ENCODE measurements around the gene KLRD1. TPM values are rescaled to one million over a fixed set of nuclear protein-coding genes. Genes with fewer than 3 reads are reported as not detected.
"Not testable (repeated sequence)": the region's sequence is repeated elsewhere in the genome, so short reads cannot be mapped to it uniquely, and the experiment has no call there.

The KLRD1 gene
- polyA plus RNA-seq, 2 donors = 0.16 to 0.46 TPM

DNA sequence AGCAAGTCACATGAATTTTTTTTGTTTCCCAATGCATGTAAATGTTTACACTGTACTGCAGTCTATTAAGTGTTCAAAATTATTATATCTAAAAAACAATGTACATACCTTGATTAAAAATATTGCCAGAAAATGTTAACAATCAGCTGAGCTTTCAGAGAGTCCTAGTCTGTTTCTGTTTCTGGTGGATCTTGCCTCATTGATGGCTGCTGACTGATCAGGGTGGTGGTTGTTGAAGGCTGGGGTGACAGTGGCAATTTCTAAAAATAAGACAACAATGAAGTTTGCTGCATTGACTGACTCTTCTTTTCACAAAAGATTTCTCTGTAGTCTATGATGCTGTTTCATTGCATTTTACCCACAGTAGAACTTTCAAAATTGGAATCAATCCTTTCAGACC, 16.6 kb upstream of the KLRD1 start:
- H3K27ac ChIP-seq (ENCODE audit: low read depth in 2 of 2, low read length in 1 of 2) = no peak overlapping the region

DNA sequence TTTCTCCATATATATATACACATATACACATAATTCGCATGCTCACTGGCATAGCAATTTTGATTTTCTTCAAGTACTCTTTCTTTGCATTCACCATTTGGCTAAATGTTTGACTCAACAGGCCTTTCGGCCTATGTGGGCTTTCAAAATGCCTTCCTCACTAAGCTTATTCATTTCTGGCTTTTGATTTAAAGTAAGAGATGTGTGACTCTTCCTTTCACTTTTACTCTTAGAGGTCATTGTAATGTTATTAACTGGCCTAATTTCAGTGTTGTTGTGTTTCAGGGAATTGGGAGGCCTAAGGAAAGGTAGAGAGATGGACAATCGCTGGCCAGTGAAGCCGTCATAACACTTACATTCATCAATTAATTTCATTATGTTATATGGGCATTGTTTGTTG, 14.5 kb upstream of the KLRD1 start:
- H3K36me3 ChIP-seq (ENCODE audit: control insufficient read depth in 2 of 2, insufficient read depth in 2 of 2, low read length in 1 of 2) = no peaks in the 10 kb centered on the region
- no peaks in the 10 kb centered on the region for H3K9me3 ChIP-seq (ENCODE audit: control insufficient read depth in 2 of 2, insufficient read depth in 1 of 2, low read depth in 1 of 2, low read length in 1 of 2)
- no peak overlapping the region for H3K4me3 ChIP-seq (ENCODE audit: low read depth in 1 of 2, low read length in 2 of 2)
- WGBS, 2 donors = 80 to 91% methylated on average over 4 of the region's 4 CpGs
- H3K27ac ChIP-seq (ENCODE audit: low read depth in 2 of 2, low read length in 1 of 2) = no peak overlapping the region
- no peaks in the 10 kb centered on the region for H3K4me1 ChIP-seq (ENCODE audit: control insufficient read depth in 2 of 2, insufficient read depth in 2 of 2, low read length in 1 of 2)
- H3K27me3 ChIP-seq (ENCODE audit: control insufficient read depth in 1 of 2, insufficient read depth in 2 of 2, low read length in 2 of 2) = no peaks in the 10 kb centered on the region

More for the DNA sequence above, 16.6 kb upstream of the KLRD1 start:
- Histone ChIP-seq H3K9me3 (ENCODE audit: control insufficient read depth in 2 of 2, insufficient read depth in 1 of 2, low read depth in 1 of 2, low read length in 1 of 2) (no peaks in the 10 kb centered on the region), H3K4me3 (ENCODE audit: low read depth in 1 of 2, low read length in 2 of 2) (no peak overlapping the region), H3K36me3 (ENCODE audit: control insufficient read depth in 2 of 2, insufficient read depth in 2 of 2, low read length in 1 of 2) (no peaks in the 10 kb centered on the region), H3K4me1 (ENCODE audit: control insufficient read depth in 2 of 2, insufficient read depth in 2 of 2, low read length in 1 of 2) (no peaks in the 10 kb centered on the region), H3K27me3 (ENCODE audit: control insufficient read depth in 1 of 2, insufficient read depth in 2 of 2, low read length in 2 of 2) (no peaks in the 10 kb centered on the region)

DNA sequence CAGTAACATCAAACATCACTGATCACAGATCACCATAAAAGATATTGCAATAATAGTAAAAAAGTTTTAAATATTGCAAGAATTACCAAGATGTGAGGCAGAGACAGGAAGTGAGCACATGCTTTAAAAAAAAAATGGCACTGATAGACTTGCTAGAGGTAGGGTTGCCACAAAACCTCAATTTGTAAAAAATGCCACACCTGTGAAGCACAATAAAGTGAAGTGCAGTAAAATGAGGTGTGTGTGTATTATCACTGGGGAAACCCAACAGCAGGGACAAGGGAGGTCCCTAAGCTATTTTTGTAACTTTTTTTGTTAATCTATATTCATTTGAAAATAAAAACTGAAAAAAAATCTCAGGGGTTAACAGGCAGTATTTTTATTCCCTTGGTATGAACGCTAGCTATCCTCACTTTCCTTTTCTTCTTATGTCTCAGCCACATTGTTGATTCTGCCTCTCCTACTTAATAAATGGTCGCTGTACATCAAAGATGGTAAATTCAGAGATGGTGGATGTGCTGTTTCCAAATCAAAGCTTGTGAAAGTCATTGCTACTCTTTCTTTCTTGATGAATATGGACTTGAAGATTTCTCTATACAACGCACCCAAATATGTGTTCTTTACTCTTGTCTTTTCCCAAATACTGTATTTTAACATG, 14.0 kb upstream of the KLRD1 start:
- Histone ChIP-seq H3K27me3 (ENCODE audit: control insufficient read depth in 1 of 2, insufficient read depth in 2 of 2, low read length in 2 of 2) (no peaks in the 10 kb centered on the region), H3K27ac (ENCODE audit: low read depth in 2 of 2, low read length in 1 of 2) (no peak overlapping the region), H3K4me1 (ENCODE audit: control insufficient read depth in 2 of 2, insufficient read depth in 2 of 2, low read length in 1 of 2) (no peaks in the 10 kb centered on the region), H3K4me3 (ENCODE audit: low read depth in 1 of 2, low read length in 2 of 2) (no peak overlapping the region), H3K9me3 (ENCODE audit: control insufficient read depth in 2 of 2, insufficient read depth in 1 of 2, low read depth in 1 of 2, low read length in 1 of 2) (no peaks in the 10 kb centered on the region), H3K36me3 (ENCODE audit: control insufficient read depth in 2 of 2, insufficient read depth in 2 of 2, low read length in 1 of 2) (no peaks in the 10 kb centered on the region)
- WGBS, 2 donors = 73 to 74% methylated on average over 3 of the region's 3 CpGs

GRCh38 chr12:10301103-10301502, 6.6 kb upstream of the KLRD1 start:
- H3K4me3 ChIP-seq (ENCODE audit: low read depth in 1 of 2, low read length in 2 of 2) = no peak overlapping the region
- 73 to 75% methylated on average over 1 of the region's 1 CpG for WGBS, 2 donors
- no peak overlapping the region for H3K27ac ChIP-seq (ENCODE audit: low read depth in 2 of 2, low read length in 1 of 2)
- no peaks in the 10 kb centered on the region for H3K27me3 ChIP-seq (ENCODE audit: control insufficient read depth in 1 of 2, insufficient read depth in 2 of 2, low read length in 2 of 2)
- no peaks in the 10 kb centered on the region for H3K9me3 ChIP-seq (ENCODE audit: control insufficient read depth in 2 of 2, insufficient read depth in 1 of 2, low read depth in 1 of 2, low read length in 1 of 2)
- no peaks in the 10 kb centered on the region for H3K4me1 ChIP-seq (ENCODE audit: control insufficient read depth in 2 of 2, insufficient read depth in 2 of 2, low read length in 1 of 2)
- no peaks in the 10 kb centered on the region for H3K36me3 ChIP-seq (ENCODE audit: control insufficient read depth in 2 of 2, insufficient read depth in 2 of 2, low read length in 1 of 2)

- WGBS, 2 donors = 77 to 83% methylated on average over 3 of the region's 3 CpGs
- H3K4me1 ChIP-seq (ENCODE audit: control insufficient read depth in 2 of 2, insufficient read depth in 2 of 2, low read length in 1 of 2) = no peaks in the 10 kb centered on the region
- no peaks in the 10 kb centered on the region for H3K9me3 ChIP-seq (ENCODE audit: control insufficient read depth in 2 of 2, insufficient read depth in 1 of 2, low read depth in 1 of 2, low read length in 1 of 2)
- H3K4me3 ChIP-seq (ENCODE audit: low read depth in 1 of 2, low read length in 2 of 2) = no peak overlapping the region
- no peaks in the 10 kb centered on the region for H3K36me3 ChIP-seq (ENCODE audit: control insufficient read depth in 2 of 2, insufficient read depth in 2 of 2, low read length in 1 of 2)
- no peak overlapping the region for H3K27ac ChIP-seq (ENCODE audit: low read depth in 2 of 2, low read length in 1 of 2)
- H3K27me3 ChIP-seq (ENCODE audit: control insufficient read depth in 1 of 2, insufficient read depth in 2 of 2, low read length in 2 of 2) = no peaks in the 10 kb centered on the region
Observed at GRCh38 chr12:10304161-10304574, 3.5 kb upstream of the KLRD1 start.

DNA sequence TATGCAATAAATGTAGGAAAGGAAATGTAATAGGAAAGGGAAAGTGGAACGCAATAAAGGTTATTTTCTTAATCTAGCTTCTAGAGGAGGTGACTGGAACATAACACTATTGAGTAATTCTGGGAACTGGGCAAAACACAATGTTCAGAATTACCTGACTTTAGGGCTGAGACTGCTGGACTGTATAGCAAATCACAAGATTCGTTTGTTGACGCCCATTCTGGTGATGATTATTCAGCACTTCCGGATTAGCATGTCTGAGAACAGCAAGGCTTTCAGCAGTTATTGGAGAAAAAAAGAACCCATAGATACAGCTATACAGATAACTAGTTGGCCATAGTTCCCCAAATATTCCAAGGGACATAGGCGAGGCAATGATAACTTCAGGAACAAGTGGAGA, 2.3 kb upstream of the KLRD1 start:
- H3K4me1 ChIP-seq (ENCODE audit: control insufficient read depth in 2 of 2, insufficient read depth in 2 of 2, low read length in 1 of 2) = no peaks in the 10 kb centered on the region
- no peak overlapping the region for H3K27ac ChIP-seq (ENCODE audit: low read depth in 2 of 2, low read length in 1 of 2)
- H3K9me3 ChIP-seq (ENCODE audit: control insufficient read depth in 2 of 2, insufficient read depth in 1 of 2, low read depth in 1 of 2, low read length in 1 of 2) = no peaks in the 10 kb centered on the region
- 83 to 85% methylated on average over 5 of the region's 5 CpGs for WGBS, 2 donors
- no peaks in the 10 kb centered on the region for H3K27me3 ChIP-seq (ENCODE audit: control insufficient read depth in 1 of 2, insufficient read depth in 2 of 2, low read length in 2 of 2)
- no peaks in the 10 kb centered on the region for H3K36me3 ChIP-seq (ENCODE audit: control insufficient read depth in 2 of 2, insufficient read depth in 2 of 2, low read length in 1 of 2)
- H3K4me3 ChIP-seq (ENCODE audit: low read depth in 1 of 2, low read length in 2 of 2) = no peak overlapping the region

DNA sequence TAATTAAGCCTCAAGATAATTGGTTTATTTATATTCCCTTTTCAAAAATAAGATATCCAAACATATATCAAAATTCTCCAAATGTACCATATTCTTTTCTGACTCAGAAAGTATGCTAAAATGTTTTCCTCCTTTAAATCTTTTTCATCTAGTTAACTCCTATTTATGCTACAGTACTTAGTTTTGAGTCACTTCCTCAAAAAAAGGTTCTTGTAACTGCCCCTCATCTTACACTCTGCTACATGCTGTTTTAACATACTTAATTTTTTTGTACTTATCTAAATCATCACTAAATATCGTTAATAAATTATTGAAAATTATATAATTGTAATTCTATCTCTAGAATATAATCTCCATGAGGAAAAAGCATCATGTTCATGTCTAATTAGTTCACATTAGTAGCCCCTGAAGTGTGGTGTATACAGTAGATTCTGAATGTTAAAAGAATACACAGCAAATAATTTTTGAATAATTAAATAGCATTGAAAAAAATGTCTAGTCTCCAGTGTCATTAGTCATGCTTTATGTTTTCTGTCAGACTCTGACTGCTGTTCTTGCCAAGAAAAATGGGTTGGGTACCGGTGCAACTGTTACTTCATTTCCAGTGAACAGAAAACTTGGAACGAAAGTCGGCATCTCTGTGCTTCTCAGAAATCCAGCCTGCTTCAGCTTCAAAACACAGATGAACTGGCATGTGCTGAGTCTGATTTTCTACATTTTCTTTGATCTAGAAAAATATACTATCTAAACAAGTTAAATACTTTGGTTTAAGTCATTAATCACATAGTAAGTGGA, 3.5 kb downstream of the KLRD1 start:
- WGBS, 2 donors = 38 to 42% methylated on average over 4 of the region's 4 CpGs
- H3K27ac ChIP-seq (ENCODE audit: low read depth in 2 of 2, low read length in 1 of 2) = no peak overlapping the region
- no peaks in the 10 kb centered on the region for H3K9me3 ChIP-seq (ENCODE audit: control insufficient read depth in 2 of 2, insufficient read depth in 1 of 2, low read depth in 1 of 2, low read length in 1 of 2)
- H3K36me3 ChIP-seq (ENCODE audit: control insufficient read depth in 2 of 2, insufficient read depth in 2 of 2, low read length in 1 of 2) = no peaks in the 10 kb centered on the region
- no peak overlapping the region for H3K4me3 ChIP-seq (ENCODE audit: low read depth in 1 of 2, low read length in 2 of 2)
- no peaks in the 10 kb centered on the region for H3K4me1 ChIP-seq (ENCODE audit: control insufficient read depth in 2 of 2, insufficient read depth in 2 of 2, low read length in 1 of 2)
- no peaks in the 10 kb centered on the region for H3K27me3 ChIP-seq (ENCODE audit: control insufficient read depth in 1 of 2, insufficient read depth in 2 of 2, low read length in 2 of 2)

DNA sequence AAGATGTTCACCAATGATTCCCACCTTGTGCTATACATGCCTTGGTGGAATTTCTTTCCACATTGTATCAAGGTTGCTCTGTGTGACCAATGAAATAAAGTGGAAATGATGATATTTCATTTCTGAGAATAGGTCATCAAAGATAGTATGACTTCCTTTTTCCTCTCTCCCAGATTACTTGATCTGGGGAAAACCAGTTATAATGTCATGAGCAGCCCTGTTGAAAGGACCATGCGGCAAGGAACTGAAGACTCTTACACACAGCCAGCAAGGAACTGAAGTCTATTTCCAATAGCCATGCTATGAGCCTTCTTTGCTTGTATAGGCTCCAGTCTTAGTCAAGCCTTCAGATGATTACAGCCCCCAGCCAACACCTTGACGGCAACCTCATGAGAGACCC, 11.7 kb downstream of the KLRD1 start:
- Histone ChIP-seq H3K4me3 (ENCODE audit: low read depth in 1 of 2, low read length in 2 of 2) (no peak overlapping the region), H3K36me3 (ENCODE audit: control insufficient read depth in 2 of 2, insufficient read depth in 2 of 2, low read length in 1 of 2) (no peaks in the 10 kb centered on the region), H3K27ac (ENCODE audit: low read depth in 2 of 2, low read length in 1 of 2) (no peak overlapping the region), H3K4me1 (ENCODE audit: control insufficient read depth in 2 of 2, insufficient read depth in 2 of 2, low read length in 1 of 2) (no peaks in the 10 kb centered on the region), H3K9me3 (ENCODE audit: control insufficient read depth in 2 of 2, insufficient read depth in 1 of 2, low read depth in 1 of 2, low read length in 1 of 2) (no peaks in the 10 kb centered on the region), H3K27me3 (ENCODE audit: control insufficient read depth in 1 of 2, insufficient read depth in 2 of 2, low read length in 2 of 2) (no peaks in the 10 kb centered on the region)
- 93 to 95% methylated on average over 2 of the region's 2 CpGs for WGBS, 2 donors

GRCh38 chr12:10320643-10321042, 13.0 kb downstream of the KLRD1 start:
- WGBS, 2 donors = 77 to 78% methylated on average over 1 of the region's 1 CpG
- Histone ChIP-seq H3K36me3 (ENCODE audit: control insufficient read depth in 2 of 2, insufficient read depth in 2 of 2, low read length in 1 of 2) (no peaks in the 10 kb centered on the region), H3K4me1 (ENCODE audit: control insufficient read depth in 2 of 2, insufficient read depth in 2 of 2, low read length in 1 of 2) (no peaks in the 10 kb centered on the region), H3K4me3 (ENCODE audit: low read depth in 1 of 2, low read length in 2 of 2) (no peak overlapping the region), H3K9me3 (ENCODE audit: control insufficient read depth in 2 of 2, insufficient read depth in 1 of 2, low read depth in 1 of 2, low read length in 1 of 2) (no peaks in the 10 kb centered on the region), H3K27me3 (ENCODE audit: control insufficient read depth in 1 of 2, insufficient read depth in 2 of 2, low read length in 2 of 2) (no peaks in the 10 kb centered on the region), H3K27ac (ENCODE audit: low read depth in 2 of 2, low read length in 1 of 2) (no peak overlapping the region)

- WGBS, 2 donors = 65 to 72% methylated on average over 2 of the region's 2 CpGs
- H3K36me3 ChIP-seq (ENCODE audit: control insufficient read depth in 2 of 2, insufficient read depth in 2 of 2, low read length in 1 of 2); H3K4me3 ChIP-seq (ENCODE audit: low read depth in 1 of 2, low read length in 2 of 2); H3K4me1 ChIP-seq (ENCODE audit: control insufficient read depth in 2 of 2, insufficient read depth in 2 of 2, low read length in 1 of 2); H3K27me3 ChIP-seq (ENCODE audit: control insufficient read depth in 1 of 2, insufficient read depth in 2 of 2, low read length in 2 of 2); H3K9me3 ChIP-seq (ENCODE audit: control insufficient read depth in 2 of 2, insufficient read depth in 1 of 2, low read depth in 1 of 2, low read length in 1 of 2); H3K27ac ChIP-seq (ENCODE audit: low read depth in 2 of 2, low read length in 1 of 2): not testable (repeated sequence)
Observed at GRCh38 chr12:10328691-10329090, 21.0 kb downstream of the KLRD1 start.
